HEK293 (cell line): Measurements from ENCODE around the gene PDE4D.
A peak's percentile ranks its signal among the peaks of the same experiment; 100 is the strongest.

Experiments
- CTCF ChIP-seq: fragments of 450-650 bp; formaldehyde crosslinking; IDR thresholded peaks from 2 replicates; pipeline ENCODE4 v1.5.1; 2016; ENCODE audit warnings: missing biosample characterization, missing genetic modification characterization
- PRDM4 ChIP-seq: fragments of 450-650 bp; formaldehyde crosslinking; IDR thresholded peaks from 2 replicates; pipeline ENCODE4 v1.5.1; 2017; ENCODE audit warnings: missing biosample characterization, missing genetic modification characterization
- SALL2 ChIP-seq: fragments of 450-650 bp; formaldehyde crosslinking; IDR thresholded peaks from 2 replicates; pipeline ENCODE4 v1.5.0; 2017; ENCODE audit warnings: missing biosample characterization, mild to moderate bottlenecking, missing genetic modification characterization, borderline replicate concordance
- TCF7L2 ChIP-seq: IDR thresholded peaks from 2 replicates; pipeline ENCODE4 v1.6.1; 2011; ENCODE audit warnings: low read depth, mild to moderate bottlenecking, inconsistent platforms, low read length, moderate library complexity, borderline replicate concordance
- YY1 ChIP-seq: fragments of 450-650 bp; formaldehyde crosslinking; IDR thresholded peaks from 2 replicates; pipeline ENCODE4 v1.5.1; 2018; ENCODE audit warnings: missing biosample characterization, missing genetic modification characterization
- ZNF121 ChIP-seq: fragments of 450-650 bp; formaldehyde crosslinking; IDR thresholded peaks from 2 replicates; pipeline ENCODE4 v1.5.1; 2016; ENCODE audit warnings: missing biosample characterization, missing genetic modification characterization
- ZNF2 ChIP-seq: fragments of 450-650 bp; formaldehyde crosslinking; IDR thresholded peaks from 2 replicates; pipeline ENCODE4 v1.5.1; 2016; ENCODE audit warnings: missing biosample characterization, missing genetic modification characterization
- ZNF24 ChIP-seq: fragments of 450-650 bp; formaldehyde crosslinking; IDR thresholded peaks from 2 replicates; pipeline ENCODE4 v1.5.1; 2016; ENCODE audit warnings: missing biosample characterization, missing genetic modification characterization
- ZNF580 ChIP-seq: fragments of 450-650 bp; formaldehyde crosslinking; IDR thresholded peaks from 2 replicates; pipeline ENCODE4 v1.5.1; 2016; ENCODE audit warnings: missing biosample characterization, missing genetic modification characterization
- ZNF624 ChIP-seq: fragments of 450-650 bp; formaldehyde crosslinking; IDR thresholded peaks from 2 replicates; pipeline ENCODE4 v1.5.1; 2017; ENCODE audit warnings: missing biosample characterization, missing genetic modification characterization

- TF ChIP-seq CTCF (tag by site-specific recombination), result peak; percentile 59
- no peak for TF ChIP-seq ZNF2 (tag by site-specific recombination)
- no peak for TF ChIP-seq YY1 (tag by site-specific recombination)
- TF ChIP-seq ZNF580, result no peak
- TF ChIP-seq PRDM4 (tag by site-specific recombination), result no peak
- TF ChIP-seq ZNF24 (tag by site-specific recombination), result no peak
- no peak for TF ChIP-seq ZNF624 (tag by site-specific recombination)
- no peak for TF ChIP-seq TCF7L2
- TF ChIP-seq SALL2, result no peak
- no peak for TF ChIP-seq ZNF121 (tag by site-specific recombination)
Measured at GRCh38 chr5:59923465-59923864, 29.9 kb upstream of the PDE4D start.
